GM21529 (cell line): ENCODE results near the gene CEP162.
A peak's percentile ranks its signal among the peaks of the same experiment; 100 is the strongest.
"Not testable (repeated sequence)": the region's sequence is repeated elsewhere in the genome, so short reads cannot be mapped to it uniquely, and the experiment has no call there.

Experiments used
- ATAC-seq: cut with Tn5 transposase; IDR thresholded peaks from one replicate; pipeline ENCODE4 v1.9.1; 2021; ENCODE audit not compliant: unreplicated experiment

Gene CEP162

GRCh38 chr6:84164328-84164727 lies 63.1 kb downstream of the CEP162 start:
- not testable (repeated sequence) for ATAC-seq

GRCh38 chr6:84161190-84161589 lies 66.3 kb downstream of the CEP162 start:
- no peak for ATAC-seq

DNA sequence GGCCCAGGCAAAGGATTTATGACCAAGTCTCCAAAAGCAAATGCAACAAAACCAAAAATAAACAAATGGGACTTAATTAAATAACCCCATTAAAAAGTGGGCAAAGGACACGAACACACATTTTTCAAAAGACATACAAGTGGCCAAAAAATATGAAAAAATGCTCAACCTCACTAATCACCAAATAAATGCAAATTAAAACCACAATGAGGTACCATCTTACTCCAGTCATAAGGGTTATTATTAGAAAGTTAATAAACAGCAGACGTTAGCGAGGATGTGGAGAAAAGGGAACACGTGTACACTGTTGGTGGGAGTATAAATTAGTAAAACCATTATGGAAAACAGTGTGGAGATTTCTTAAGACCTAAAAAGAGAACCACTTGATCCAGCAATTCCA lies 71.1 kb downstream of the CEP162 start:
- no peak for ATAC-seq

- ATAC-seq, result no peak
These were observed 75.8 kb downstream of the CEP162 start for GRCh38 chr6:84151669-84152068.

DNA sequence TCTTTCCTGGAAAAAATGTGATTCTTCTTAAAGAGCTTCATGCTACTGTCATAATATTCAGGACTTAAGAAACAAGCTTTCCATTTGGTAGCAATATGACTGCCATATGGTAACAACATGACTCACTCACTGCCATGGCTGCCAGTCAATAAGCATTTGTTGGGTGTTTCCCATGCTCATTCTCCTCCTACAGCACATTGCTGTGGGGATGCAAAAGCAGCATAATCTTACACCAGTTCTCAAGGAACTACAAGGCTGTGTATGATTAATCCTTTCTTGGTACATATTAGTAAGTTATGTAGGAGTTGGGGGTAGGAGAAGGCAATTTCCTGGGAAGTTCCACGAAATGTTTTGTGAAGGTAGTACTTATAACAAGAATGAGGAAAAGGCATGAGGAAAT lies 76.7 kb downstream of the CEP162 start:
- ATAC-seq, result peak; percentile 81

DNA sequence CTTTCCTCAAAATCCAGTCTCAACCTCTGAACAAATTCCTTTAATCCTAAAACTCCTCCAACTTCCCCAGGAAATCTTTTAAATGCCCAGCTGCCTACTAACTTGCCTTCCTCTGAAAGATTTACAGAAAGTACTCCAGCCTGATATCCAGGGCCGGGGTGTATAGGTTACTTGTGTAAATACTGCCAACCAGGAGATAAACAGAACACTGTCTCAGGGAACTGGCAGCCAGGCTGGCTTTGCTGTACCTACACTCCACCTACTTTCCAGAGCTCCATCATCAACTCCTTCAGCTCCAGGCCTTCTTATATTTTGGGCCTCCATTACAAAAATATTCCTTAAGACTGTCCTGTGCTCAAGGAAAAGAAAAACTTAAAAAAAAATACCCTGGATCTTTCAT lies 85.9 kb downstream of the CEP162 start:
- no peak for ATAC-seq

- no peak for ATAC-seq
These were observed 88.1 kb downstream of the CEP162 start for GRCh38 chr6:84139311-84139710.

GRCh38 chr6:84137989-84138575 lies 89.4 kb downstream of the CEP162 start:
- ATAC-seq, result no peak

DNA sequence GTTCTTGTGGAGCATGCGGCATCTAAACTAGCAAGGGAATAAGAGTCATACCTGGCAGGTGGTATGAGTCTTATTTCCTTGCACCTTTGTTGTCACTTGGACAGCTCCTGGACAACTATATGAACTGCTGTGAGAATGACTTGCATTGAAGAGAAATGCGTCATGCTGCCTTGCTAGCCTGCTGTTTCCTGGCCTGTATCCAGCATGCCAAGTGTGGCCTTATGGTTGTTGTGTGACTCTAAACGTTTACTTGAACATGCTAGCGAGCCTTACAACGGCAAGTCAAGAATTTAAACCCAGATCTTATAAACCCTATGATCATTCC lies 90.4 kb downstream of the CEP162 start:
- ATAC-seq, result no peak

- no peak for ATAC-seq
These were observed 90.9 kb downstream of the CEP162 start for GRCh38 chr6:84136364-84137050.

DNA sequence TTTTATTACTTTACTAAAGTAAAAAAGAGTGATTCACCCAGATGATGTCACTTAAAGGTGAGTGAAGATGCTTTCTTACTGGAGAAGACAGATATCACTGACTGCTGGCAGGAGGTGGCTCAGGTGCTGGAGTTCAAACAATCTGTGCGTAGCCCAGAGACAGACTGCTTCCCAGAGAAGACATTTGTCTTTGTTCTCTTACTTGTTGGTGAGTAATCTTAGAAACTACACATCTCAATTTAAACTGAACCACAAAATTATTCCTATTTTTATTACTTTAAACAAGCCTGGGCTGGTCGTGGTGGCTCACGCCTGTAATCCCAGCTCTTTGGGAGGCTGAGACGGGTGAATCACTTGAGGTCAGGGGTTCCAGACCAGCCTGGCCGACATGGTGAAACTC lies 92.2 kb downstream of the CEP162 start:
- no peak for ATAC-seq

GRCh38 chr6:84133385-84133784 lies 94.1 kb downstream of the CEP162 start:
- not testable (repeated sequence) for ATAC-seq

- not testable (repeated sequence) for ATAC-seq
These were observed 97.9 kb downstream of the CEP162 start for GRCh38 chr6:84129588-84129987.

GRCh38 chr6:84123186-84123585 lies 104.3 kb downstream of the CEP162 start:
- peak; percentile 68 for ATAC-seq

DNA sequence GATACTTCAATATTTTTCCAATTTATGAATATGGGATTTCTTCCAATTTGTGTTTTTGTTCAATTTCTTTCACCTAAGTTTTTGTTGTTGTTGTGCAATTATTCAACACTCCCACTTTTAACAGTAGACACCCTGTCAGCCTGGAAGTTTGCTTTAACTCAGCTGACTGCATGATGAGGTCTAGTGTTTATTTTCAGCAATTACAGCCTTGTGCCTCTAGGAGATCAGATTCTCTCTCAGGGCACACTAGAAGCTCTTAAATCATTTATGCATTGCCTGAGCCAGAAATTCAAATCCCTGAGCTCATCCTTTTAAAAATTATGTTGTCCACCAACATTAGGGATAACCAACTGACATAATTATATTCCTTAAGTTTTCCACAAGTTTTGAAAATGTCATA lies 108.2 kb downstream of the CEP162 start:
- ATAC-seq, result no peak

- no peak for ATAC-seq
These were observed 109.3 kb downstream of the CEP162 start for GRCh38 chr6:84118191-84118590.

GRCh38 chr6:84114933-84115594 lies 112.4 kb downstream of the CEP162 start:
- not testable (repeated sequence) for ATAC-seq

DNA sequence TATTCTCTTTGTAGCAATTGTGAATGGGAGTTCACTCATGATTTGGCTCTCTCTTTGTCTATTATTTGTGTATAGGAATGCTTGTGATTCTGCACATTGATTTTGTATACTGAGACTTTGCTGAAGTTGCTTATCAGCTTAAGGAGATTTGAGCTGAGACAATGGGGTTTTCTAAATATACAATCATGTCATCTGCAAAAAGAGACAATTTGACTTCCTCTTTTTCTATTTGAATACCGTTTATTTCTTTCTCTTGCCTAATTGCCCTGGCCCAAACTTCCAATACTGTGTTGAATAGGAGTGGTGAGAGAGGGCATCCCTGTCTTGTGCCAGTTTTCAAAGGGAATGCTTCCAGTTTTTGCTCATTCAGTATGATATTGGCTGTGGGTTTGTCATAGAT lies 116.1 kb downstream of the CEP162 start:
- not testable (repeated sequence) for ATAC-seq

DNA sequence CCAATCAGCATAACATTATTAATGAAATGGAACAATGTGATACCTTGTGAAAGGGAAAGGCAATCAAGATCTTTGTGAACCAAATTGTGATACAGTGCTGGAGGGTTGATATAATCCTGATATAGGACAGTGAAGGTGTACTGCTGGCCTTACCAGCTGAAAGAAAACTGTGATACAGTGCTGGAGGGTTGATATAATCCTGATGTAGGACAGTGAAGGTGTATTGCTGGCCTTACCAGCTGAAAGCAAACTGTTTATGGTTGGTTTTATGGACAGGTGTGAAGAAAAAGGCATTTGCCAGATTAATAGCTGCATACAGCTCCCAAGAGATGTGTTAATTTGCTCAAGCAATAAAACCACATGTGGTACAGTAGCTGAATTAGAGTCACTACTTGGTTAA lies 119.9 kb downstream of the CEP162 start:
- no peak for ATAC-seq

GRCh38 chr6:84105215-84105924 lies 122.1 kb downstream of the CEP162 start:
- not testable (repeated sequence) for ATAC-seq

GRCh38 chr6:84103029-84103428 lies 124.4 kb downstream of the CEP162 start:
- ATAC-seq, result no peak

DNA sequence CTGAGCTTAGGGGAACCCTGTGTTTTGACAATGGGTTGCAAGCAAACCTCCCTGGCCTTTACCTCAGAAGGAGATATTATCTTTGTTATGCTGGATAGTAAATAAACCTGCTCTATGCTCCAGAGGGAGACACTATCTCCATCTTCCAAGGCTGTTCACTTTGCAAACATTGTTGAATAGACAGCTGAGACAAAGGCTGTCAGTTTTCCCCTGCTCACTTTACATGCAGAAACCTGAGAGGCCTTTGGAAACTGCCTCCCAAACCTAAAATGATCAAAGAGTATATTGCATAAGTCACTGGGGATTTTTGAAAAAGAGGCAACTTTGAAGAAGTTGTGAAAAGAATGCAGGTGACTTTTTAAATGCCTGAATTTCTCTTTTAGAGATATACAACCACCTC lies 132.3 kb downstream of the CEP162 start:
- ATAC-seq, result no peak
